SK-N-MC (cell line): Measurements from ENCODE around the gene BMP8B.

Source experiments
- EZH2 ChIP-seq: fragments of 200-600 bp; sonication (generic); IDR thresholded peaks from one replicate; pipeline ENCODE4 v1.6.1; 2017; ENCODE audit warnings: antibody characterized with exemption
- FOXP2 ChIP-seq: optimal IDR thresholded peaks from 2 replicates; pipeline ENCODE3; 2011; ENCODE audit warnings: mild to moderate bottlenecking, moderate library complexity; ENCODE audit not compliant: insufficient read depth; ENCODE audit errors: extremely low read length, control extremely low read depth
- POLR2AphosphoS5 ChIP-seq: IDR thresholded peaks from 2 replicates; pipeline ENCODE4 v1.6.1; 2012; ENCODE audit warnings: mild to moderate bottlenecking, low read depth, low read length, borderline replicate concordance

DNA sequence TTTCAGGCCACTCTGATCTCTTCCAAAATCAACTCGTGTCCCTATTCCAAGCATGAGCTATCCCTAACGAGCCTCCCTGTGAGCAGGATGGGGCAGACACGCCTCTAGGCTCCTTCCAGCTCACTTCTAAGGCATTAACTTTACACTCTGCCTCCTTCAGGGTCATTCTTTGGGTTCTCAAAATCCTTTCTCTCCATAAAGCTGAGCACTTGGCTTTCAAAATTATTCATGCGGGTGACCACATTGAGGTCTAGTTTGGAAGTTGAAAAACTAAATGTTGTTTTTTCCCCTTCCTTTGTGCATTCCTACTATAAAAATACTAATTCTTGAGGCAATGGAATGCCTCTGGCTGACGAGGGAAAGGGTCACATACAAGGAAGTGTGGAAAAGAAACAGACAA, 33.5 kb upstream of the BMP8B start:
- TF ChIP-seq EZH2 (no peak), POLR2AphosphoS5 (no peak), FOXP2 (no peak)
